HG02943 (cell line): ENCODE data around the gene TBC1D1.

ENCODE experiments used
- ATAC-seq: cut with Tn5 transposase; IDR thresholded peaks from one replicate; pipeline ENCODE4 v1.9.1; 2021; ENCODE audit warnings: mild to moderate bottlenecking, low read depth, moderate library complexity; ENCODE audit not compliant: unreplicated experiment

TBC1D1 gene

DNA sequence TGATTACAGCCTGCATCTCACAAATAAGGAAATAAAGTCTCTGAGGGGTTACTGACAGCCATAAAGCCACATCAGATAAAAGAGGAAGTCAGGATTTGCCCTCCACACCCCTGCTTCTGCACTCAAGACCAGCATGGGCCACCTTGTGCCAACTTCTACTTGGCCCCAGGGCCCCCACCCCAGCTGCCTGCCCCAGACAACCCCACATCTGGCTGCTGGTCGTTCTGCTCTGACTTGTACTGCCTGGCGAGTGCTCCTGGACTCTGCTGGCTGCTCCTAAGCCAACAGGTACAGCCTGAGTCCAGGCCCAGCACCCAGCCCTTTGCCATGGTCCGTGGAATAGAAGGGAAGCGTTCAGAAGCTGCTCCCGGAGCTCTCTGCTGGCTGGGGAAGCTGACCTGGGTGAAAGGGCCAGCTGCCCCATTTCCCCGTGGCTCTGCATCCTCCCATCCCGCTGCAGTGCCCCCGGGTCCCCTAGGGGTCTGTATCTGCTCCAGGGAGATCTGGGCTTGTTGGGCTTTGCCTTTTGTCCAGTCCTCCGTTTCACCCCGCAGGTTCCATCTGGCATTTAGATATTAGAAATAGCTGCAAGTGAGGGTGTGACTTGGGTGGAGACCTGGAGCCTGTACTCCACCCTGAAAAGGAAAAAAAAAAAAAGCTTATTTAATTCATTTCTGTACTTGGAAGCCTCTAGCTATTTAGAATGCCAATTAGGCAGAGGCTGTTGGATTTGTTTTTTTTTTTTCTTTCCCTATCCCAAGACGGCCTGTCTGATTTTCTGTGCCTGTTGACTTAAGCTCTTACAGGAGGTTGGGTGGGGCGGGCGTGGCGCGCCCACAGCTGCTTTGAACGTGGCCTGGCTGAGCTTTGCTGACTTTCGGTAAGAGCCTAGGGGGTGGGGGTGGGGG, 264.1 kb downstream of the TBC1D1 start:
- no peak for ATAC-seq

DNA sequence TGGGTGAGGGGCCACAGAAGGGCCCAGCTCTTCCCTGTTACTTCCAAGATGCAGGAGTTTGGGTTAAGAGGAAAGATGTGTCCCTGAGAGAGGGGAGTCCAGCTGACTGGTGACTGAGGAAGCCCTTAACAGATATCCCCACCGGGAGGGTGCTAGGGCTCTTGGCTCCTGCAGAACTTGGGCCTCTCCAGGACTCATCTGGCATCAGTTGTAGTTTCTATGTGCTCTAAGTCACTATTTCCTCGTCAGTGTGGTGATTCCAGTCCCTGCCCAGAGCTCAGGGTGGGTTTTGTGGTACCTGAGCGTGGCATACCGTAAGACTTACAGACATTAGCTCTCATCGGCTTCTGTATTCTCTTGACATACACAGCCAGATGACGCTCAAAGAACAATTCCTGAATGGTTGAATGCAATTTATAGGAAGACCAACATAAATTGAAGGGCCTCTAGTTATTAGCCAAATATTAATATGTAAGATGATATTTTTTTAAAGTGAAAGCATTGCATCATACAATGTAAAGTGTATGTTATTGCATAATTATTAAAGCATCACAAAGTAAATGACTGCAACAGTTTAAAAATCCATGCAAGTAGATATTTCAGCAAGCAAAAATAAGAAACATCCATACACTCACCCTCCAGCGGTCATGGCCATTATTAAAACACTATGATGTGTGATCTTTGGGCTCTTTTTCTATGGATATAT, 264.9 kb downstream of the TBC1D1 start:
- no peak for ATAC-seq

DNA sequence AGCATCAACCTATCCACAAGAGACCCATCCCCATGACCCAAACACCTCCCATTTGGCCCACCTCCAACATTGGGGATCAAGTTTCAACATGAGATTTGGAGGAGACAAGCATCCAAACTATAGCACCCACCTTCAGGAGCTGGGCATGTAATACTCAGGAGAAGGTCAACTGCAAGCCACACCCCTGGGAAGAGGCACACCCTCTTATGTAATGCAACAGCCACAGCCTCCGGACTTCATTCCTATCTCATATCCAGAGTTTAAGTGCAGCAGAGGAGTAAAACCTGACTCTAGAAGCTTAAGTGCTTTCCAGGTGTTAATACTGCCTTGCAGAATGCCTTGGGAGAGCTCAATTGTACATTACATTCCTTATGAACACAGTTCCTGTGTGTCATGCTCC, 266.7 kb downstream of the TBC1D1 start:
- no peak for ATAC-seq

DNA sequence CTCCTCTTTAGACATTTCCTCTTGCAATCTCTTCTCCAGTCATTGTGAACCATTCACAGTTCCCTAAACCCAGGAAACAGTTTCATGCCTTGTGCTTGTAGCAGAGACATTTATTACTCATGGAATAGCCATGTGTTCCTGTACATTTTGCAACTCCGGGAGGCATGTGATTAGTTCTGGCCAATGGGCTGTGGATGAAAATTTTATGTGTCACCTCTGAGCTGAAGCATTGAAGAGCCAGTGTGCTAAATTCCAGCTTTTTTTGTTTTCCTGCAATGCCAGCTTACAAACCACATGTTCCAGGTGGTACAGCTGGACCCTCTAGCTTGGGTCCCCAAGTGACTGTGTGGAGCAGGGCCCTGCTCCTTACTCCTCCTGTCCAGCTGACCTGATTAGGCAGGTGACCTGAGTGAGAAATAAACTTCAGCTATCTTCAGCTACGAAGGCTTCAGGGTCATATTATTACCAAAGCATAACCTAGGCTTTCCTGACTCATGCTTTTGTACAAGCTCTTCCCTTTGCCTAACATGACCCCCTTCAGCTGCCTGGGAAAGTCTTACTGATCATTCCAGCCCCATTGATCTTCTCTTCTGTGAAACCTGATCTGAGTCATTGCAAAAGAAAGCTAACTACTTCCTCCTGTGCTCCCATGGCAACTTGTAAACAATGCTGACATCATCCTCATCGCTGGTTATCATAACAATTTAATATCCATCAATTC, 269.8 kb downstream of the TBC1D1 start:
- peak; percentile 76 for ATAC-seq

DNA sequence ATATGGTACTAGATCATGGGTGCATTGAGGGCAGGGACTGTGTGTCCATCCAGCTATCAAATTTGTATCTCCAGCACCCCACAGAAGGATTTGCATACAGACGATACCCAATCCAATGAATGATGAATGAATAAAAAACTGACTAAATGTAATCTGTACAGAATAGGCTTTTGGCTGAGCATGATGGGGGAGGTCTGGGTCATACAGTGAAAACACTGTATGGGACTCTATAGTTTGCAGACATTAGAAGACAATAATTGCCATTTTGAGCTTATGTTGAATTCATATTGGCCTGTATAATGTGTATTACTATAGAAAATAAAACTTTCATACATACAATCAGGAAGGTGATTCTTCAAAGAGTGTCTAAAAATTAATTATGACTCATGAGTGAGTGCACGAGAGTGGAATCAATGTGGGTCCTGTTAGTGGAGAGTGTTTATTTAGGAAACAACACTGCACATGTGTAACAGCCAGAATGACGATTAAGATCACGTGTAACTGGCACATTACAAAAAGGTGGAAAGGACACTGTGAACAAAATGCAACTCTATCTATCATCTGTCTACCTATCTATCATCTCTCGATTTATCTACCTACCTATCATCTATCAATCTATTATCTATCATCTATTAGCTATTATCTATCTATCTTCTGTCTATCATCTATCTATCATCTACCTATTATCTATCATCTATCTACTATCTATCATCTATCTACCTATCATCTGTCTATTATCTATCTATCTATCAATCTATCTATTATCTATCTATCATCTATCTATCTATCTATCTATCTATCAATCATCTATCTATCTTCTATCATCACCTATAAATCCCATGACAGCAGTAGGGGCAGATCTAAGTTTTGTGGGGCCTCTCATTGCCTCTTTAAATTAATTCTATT, 270.6 kb downstream of the TBC1D1 start:
- ATAC-seq = peak; percentile 13

DNA sequence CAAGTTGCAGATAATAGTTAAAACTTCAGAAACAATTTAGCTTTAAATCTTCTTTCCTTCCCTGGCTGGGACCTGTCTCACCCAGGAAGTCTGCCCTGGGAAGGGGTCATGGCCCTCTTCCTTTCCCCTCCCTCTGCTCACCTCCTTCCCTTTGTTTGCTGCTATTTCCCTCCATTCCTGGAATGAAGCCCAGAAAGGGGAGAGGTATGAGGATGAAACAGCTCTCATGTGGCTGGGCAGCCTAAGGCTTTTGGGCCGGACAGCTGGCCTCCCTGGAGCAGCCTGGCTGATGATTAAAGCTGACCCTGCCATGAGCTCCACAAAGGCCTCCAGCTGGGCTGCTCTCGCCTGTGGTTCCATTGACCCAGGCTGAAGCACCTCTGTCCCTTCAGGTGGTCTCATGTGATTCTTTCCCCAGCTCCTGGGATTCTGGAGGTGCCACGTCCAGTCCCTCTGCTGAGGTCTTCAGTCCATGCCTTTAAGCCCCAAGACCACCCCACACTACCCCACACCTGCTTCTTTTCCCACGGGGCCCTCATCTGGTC, 271.4 kb downstream of the TBC1D1 start:
- no peak for ATAC-seq

DNA sequence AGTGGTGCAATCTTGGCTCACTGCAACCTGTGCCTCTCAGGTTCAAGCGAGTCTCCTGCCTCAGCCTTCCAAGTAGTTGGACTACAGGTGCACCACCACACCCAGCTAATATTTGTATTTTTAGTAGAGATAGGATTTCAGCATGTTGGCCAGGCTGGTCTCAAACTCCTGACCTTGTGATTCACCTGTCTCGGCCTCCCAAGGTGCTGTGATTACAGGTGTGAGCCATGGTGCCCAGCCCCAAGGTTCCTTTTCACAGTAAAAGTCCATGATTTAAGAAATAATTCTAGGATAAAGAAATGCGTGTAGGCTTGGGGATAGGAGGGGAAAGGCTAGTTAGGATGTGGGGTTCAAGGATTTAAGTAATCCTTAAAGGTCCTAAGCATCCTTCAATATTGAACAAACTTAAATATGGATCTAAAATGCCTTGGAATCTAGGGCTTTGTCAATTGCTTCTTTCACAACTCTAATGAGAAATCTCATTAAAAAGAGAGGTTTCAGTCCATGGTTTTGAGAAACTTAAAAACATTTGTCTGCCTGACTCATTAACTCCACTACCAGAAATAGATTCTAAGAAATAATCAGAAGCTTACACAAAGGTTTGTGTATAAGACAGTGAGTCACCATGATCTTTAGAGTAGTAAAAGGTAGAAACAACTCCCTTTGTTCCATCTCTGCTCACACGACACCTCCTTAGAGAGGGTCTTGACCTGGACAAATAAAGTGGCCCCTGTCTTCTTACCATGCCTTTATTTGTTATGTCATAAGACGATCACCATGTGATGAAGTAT, 272.5 kb downstream of the TBC1D1 start:
- ATAC-seq = no peak

DNA sequence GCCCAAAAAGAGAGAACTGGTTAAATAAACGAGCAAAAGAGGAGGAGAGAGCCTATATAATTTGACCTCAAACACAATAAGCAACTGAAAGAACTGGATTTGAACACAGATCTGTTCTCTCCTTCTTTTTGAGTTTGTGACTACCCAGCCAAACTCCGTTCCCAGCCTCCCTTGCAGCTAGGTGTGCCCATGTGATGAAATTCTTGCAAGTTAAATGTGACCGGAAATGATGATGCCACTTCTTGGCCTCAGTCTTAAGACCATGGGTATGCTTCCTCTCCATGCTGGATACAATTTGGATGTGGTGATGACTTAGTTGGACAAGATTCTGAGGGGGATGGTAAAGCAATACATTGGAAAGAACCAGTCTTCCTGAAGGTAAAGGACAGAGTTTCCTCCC, 273.5 kb downstream of the TBC1D1 start:
- no peak for ATAC-seq

DNA sequence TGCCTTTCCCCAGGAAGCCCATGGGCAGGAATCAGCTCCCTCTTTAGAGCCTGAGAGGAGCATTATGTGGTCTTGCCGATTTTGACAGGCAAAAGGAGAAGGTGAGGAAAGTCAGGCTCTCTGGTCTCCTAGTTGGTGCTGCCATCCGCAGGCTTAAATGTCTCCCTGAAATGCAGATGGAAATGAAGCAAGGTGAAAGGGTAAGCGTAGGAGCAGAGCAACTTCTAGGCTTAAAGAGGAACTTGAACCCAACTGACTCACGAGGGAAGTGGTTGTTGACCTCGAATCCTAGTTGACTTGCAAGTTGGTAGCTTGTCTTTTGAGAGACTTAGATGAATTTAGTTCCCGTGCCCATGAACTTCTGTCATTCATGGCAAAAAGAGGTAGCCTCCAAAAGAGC, 275.2 kb downstream of the TBC1D1 start:
- no peak for ATAC-seq

DNA sequence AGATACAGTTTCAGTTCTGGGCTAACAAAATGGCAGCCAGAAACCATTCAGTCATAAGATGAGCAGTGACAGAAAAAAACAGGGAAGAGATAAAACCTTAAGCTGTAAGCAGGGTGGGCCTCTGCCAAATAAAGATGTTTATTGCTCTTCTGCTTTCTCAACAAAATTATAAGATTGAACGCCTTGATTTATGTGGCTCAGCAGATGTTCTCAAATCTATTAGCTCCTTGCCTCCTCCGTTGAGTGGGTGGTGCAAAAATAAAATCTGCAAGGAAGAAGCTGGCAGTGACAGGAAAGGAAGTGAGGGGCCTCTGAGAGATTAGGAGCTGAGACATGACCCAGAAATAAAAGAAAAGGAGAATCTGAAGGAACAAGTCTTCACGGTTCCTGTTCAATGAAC, 275.9 kb downstream of the TBC1D1 start:
- no peak for ATAC-seq

DNA sequence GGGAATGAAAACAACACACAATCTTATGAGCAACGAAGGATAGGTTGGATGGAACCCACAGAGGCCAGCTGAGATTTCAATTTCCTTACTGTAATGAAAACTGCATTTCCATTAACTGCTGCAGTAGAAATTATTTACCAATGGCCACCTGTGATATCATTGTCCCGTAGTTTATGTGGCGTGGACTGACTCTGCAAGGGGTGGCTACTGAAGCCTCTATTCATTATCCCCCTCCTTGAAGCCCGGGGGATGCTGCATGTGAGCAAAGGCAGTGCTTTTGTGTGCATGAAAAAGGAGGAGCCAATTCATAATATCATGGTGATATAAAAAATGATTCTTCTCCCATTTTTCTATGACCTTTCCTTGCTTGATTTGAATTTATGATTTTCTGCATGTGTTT, 277.1 kb downstream of the TBC1D1 start:
- no peak for ATAC-seq

DNA sequence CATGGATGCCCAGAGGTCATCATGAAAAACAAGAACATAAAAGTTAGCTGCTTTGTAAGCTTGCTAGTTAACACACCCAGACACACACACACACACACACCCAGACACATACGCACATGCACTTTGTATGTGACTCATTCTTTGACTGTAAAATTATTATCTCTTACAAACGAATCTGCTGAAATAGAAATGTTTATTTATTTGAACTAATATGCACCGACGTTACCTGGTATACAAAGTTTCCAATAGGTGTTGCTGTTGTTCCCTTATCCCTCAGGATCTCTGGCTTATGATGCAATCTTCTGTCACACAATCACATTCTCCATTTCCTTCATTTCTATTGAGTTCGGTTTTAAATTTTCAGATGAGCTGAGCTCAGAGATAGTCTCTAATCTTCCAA, 278.6 kb downstream of the TBC1D1 start:
- ATAC-seq = no peak

DNA sequence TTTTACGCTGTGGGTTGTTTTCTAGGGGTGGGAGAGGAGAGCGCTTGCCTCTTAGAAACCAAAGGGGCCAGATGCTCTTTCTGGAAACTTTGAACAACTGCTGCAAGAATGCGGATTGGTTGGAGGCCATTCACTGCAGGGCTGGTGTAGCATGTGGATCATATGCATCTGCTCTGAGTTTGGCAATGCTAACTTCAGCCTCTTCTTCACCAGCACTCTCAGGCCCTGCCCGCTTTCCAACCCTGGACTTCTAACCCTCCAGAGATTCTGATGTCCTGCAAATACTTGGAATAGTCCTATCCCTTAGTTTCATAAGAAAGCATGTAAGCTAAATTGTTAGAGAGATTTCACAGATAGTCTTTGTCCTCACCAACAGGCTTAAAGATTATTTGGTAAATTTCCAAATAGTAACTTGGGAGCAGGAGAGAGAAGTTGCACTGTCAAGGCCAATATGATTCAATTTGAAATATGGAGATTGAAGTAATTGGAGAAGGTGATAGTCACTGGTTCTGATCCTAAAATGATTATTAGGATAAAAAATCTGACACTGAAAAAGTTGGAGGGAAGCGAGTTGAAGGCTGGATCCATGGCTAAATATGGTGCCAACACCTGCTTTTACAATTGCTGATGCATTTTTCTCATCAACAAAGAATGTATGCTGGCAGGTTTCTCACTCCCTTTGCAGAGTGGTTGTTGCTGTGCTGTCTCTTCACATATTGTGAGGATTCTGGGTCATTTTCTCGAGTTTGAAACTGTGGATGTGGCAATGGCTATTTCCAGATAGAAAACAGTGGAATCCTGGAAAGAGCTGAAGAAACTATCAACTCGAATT, 279.7 kb downstream of the TBC1D1 start:
- ATAC-seq = no peak

DNA sequence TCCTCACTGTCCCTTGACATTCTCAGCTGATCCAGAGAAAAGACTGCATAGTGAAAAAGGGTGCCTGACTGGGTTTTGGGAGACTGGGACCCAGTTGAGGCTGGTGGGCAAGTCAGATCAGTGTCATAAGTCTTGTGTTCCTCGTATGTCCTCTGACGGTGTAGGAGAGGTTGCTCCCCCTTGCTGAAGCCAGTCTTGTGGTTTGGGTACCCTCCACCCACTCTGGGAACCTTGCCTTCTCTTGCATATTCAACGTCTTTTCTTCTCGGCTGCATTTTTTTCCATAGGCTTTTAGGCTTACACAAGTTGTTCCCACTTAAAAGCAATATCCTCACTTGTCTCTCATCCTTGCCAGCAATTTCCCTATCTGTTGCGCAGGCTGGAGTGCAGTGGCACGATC, 281.2 kb downstream of the TBC1D1 start:
- ATAC-seq = no peak

DNA sequence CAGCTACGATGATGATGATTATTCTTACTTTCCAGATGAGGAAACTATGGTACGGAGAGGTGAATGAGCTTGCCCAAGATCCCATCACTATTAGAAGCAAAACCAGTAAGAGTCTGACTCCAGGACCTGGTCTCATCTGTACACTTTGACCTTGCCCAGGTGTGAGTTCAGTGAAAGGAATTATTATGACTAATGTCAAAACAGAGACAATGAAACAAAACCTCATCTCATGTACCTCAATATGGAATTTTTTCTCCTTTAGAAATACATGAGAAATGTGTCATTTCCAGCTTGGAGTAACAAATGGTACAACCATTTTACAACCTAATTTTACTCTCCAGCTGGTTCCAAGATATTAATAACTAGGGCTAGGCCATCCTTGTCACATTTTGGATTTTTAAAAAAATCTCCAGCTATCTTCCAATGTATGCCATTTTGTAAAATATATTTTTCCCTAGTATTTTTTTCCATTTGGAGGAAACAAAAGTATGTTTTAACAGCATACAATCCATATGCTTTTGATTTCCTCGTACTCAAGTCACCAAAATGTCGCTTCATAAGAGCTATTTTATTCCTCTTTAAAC, 283.1 kb downstream of the TBC1D1 start:
- no peak for ATAC-seq

DNA sequence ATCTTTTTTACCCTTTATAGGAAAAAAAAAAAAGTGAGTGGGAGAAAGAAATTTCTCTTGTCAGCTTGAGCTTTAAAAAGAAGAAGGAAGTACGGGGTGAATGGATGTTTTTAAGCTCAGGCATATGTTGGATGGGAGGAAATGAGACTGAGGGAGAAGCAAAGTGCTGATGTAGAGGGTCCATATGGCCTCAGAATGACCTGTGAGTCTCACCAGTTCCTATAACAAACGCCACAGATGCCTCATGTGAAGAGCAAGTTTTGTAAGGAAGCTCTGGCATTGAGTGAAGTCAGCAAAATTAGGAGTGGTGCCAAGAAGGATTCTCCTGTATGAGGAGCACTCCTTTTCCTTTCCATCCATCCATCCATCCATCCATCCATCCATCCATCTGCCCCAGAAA, 283.9 kb downstream of the TBC1D1 start:
- ATAC-seq = no peak

DNA sequence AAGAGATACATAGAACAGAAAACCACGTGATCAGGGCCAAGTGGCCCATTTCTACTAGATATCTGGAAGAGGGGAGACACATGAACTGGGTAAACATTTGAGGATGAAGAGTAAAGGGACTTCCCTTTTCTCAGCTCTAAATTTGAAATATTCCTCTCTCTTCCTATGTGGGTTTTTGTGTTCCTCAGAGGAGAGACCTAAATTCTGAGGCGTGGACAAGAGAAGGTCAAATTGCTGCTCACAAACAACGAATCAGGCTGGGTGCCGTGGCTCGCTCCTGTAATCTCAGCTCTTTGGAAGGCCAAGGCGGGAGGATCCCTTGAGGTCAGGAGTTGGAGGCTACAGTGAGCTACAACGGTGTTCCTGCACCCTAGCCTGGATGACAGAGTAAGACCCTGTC, 285.3 kb downstream of the TBC1D1 start:
- no peak for ATAC-seq

DNA sequence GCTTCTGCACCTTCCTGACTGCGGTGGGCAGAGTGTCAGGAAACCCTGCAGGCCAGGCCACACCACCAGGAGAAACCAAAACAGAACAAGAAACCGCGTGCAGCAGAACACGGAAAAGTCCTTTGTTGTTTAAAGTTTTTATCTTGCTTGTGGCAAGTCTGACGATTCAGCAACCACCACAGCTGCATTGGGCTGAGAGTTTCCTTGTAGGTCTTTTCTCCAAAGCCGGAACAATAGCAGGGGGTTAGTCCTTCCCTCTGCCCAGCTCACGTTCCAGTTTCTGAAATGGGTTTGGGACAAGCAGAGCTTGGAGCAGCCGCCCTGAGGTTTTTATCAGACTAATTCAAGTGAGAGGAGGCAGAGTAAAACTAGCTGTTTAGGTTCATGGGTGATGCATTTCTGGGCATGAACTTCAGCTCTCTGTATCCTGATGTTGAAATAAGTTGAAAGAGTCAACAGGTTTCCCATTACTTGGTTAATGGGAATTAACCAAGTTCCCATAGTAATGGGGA, 286.2 kb downstream of the TBC1D1 start:
- ATAC-seq = no peak
